ENCODE results near the gene TIAM2.

Gene TIAM2

DNA sequence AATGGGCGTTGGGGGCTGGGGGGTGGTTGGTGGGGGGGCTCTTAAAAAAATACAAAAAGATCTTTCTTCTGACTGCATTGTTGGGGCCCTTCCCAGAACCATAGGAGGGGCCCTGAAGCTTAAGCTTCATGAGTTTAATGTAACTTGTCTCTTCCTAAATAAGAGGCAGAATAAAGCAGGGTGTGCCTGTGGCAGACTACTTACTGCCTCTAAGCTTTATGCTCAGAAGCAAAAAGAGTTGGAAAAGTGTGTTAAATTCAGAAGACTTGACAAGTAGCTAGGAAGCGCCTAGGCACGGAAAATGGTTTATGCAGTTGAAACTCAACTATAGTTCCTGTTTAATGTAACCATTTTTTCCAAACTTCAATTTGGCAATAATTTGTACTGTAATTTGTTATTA lies 44.5 kb downstream of the TIAM2 start:
- TF ChIP-seq, protein P1, sequence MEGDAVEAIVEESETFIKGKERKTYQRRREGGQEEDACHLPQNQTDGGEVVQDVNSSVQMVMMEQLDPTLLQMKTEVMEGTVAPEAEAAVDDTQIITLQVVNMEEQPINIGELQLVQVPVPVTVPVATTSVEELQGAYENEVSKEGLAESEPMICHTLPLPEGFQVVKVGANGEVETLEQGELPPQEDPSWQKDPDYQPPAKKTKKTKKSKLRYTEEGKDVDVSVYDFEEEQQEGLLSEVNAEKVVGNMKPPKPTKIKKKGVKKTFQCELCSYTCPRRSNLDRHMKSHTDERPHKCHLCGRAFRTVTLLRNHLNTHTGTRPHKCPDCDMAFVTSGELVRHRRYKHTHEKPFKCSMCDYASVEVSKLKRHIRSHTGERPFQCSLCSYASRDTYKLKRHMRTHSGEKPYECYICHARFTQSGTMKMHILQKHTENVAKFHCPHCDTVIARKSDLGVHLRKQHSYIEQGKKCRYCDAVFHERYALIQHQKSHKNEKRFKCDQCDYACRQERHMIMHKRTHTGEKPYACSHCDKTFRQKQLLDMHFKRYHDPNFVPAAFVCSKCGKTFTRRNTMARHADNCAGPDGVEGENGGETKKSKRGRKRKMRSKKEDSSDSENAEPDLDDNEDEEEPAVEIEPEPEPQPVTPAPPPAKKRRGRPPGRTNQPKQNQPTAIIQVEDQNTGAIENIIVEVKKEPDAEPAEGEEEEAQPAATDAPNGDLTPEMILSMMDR (IDR thresholded peaks at IDR 0.05; ENCODE audit: unreplicated experiment in 3 of 3) = no peak
- Mint-ChIP-seq H3K27me3 (ENCODE audit: low read depth) (no peaks in the 10 kb centered on the region), H3K27ac (peak overlapping the region in 2 of 3 experiments; percentile 32 to 41), H3K4me1 (peaks cover 26% of the 10 kb centered on the region), H3K36me3 (ENCODE audit: low read depth) (peaks cover 4% of the 10 kb centered on the region), H3K4me3 (no peak overlapping the region), H3K9me3 (no peaks in the 10 kb centered on the region)

DNA sequence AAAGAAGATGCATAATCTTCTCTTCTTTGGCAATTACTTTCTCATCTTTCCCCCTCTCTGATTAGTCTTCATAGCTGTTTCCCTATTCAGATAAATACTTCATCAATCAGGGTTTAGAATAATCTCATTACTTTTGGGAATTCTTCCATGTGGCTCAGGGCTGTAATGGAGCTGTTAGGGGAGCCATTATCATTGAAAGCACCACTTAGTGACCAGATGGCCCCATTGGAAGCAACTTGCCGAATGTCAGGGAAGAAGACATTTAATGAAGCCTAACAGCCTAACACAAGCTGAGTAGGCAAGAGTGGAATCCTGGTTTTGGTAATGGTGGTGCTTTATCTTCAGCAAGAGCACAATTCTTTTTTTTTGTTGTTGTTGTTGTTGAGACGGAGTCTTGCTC lies 45.0 kb downstream of the TIAM2 start:
- H3K27me3 Mint-ChIP-seq (ENCODE audit: low read depth) = no peaks in the 10 kb centered on the region
- peaks cover 4% of the 10 kb centered on the region for H3K36me3 Mint-ChIP-seq (ENCODE audit: low read depth)
- TF ChIP-seq, protein P1 (IDR thresholded peaks at IDR 0.05; ENCODE audit: unreplicated experiment in 3 of 3) = no peak
- peak overlapping the region in 2 of 3 experiments; percentile 41 to 49 for H3K27ac Mint-ChIP-seq
- no peaks in the 10 kb centered on the region for H3K9me3 Mint-ChIP-seq
- H3K4me3 Mint-ChIP-seq = no peak overlapping the region
- peaks cover 26% of the 10 kb centered on the region for H3K4me1 Mint-ChIP-seq

GRCh38 chr6:155040901-155041650 lies 46.0 kb downstream of the TIAM2 start:
- no peaks in the 10 kb centered on the region for H3K27me3 Mint-ChIP-seq (ENCODE audit: low read depth)
- H3K9me3 Mint-ChIP-seq = no peaks in the 10 kb centered on the region
- H3K4me1 Mint-ChIP-seq = peaks cover 26% of the 10 kb centered on the region

DNA sequence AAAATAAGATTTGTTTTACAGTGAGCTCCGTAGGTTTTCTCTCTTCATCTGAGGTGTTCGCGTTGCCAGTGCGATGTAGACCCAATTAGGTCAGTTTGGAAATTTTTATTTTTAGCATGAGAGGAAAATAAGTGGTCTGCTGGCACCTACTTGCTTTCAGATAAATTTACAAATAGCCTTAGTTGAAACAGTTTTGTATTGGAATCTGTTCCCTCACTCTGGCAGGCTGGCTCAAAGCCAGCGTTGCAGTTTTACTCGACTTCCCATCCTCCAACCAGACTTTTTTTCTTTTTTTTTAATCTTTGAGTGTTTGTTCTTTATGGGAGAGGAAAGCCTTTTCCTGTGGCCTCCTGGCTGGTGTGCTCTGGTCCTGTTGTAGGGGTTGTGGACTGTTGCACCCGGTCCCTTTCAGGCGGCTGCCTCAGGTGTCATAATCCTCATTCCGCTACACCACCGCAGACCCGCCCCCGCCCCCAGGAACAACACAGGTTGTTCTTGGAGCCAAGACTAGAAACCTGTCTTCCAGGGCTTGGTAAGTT lies 46.7 kb downstream of the TIAM2 start:
- Mint-ChIP-seq H3K36me3 (ENCODE audit: low read depth) (no peaks in the 10 kb centered on the region), H3K4me3 (no peak overlapping the region), H3K9me3 (no peaks in the 10 kb centered on the region)

More at GRCh38 chr6:155040901-155041650, 46.0 kb downstream of the TIAM2 start:
- Mint-ChIP-seq H3K27ac (peak overlapping the region; percentile 9 to 86 (median 83)), H3K4me3 (no peak overlapping the region), H3K36me3 (ENCODE audit: low read depth) (no peaks in the 10 kb centered on the region)
- TF ChIP-seq, protein P1 (IDR thresholded peaks at IDR 0.05; ENCODE audit: unreplicated experiment in 3 of 3) = no peak

GRCh38 chr6:155042983-155043382 lies 47.9 kb downstream of the TIAM2 start:
- Mint-ChIP-seq H3K4me1 (peaks cover 31% of the 10 kb centered on the region), H3K36me3 (ENCODE audit: low read depth) (no peaks in the 10 kb centered on the region), H3K27ac (peak overlapping the region in 1 of 3 experiments; percentile 41), H3K9me3 (no peaks in the 10 kb centered on the region), H3K27me3 (ENCODE audit: low read depth) (no peaks in the 10 kb centered on the region), H3K4me3 (no peak overlapping the region)
- TF ChIP-seq, protein P1 (IDR thresholded peaks at IDR 0.05; ENCODE audit: unreplicated experiment in 3 of 3) = no peak

More for the DNA sequence above, 46.7 kb downstream of the TIAM2 start:
- Mint-ChIP-seq H3K27me3 (ENCODE audit: low read depth) (no peaks in the 10 kb centered on the region), H3K27ac (peak overlapping the region; percentile 37 to 86 (median 83)), H3K4me1 (peaks cover 29% of the 10 kb centered on the region)
- TF ChIP-seq, protein P1 (IDR thresholded peaks at IDR 0.05; ENCODE audit: unreplicated experiment in 3 of 3) = no peak
